ENCODE data around the gene CLK4.

CLK4 gene

GRCh38 chr5:178560911-178561310 lies 65.9 kb downstream of the CLK4 start:
- no peaks in the 10 kb centered on the region for H3K4me1 Mint-ChIP-seq
- H3K4me3 Mint-ChIP-seq: no peak overlapping the region
- H3K27me3 Mint-ChIP-seq: peaks cover 29% of the 10 kb centered on the region
- ATAC-seq (no peak), DNase-seq (no peak)
- no peaks in the 10 kb centered on the region for H3K9me3 Mint-ChIP-seq
- no peaks in the 10 kb centered on the region for H3K36me3 Mint-ChIP-seq (ENCODE audit: low read depth)
- H3K27ac Mint-ChIP-seq: no peak overlapping the region

DNA sequence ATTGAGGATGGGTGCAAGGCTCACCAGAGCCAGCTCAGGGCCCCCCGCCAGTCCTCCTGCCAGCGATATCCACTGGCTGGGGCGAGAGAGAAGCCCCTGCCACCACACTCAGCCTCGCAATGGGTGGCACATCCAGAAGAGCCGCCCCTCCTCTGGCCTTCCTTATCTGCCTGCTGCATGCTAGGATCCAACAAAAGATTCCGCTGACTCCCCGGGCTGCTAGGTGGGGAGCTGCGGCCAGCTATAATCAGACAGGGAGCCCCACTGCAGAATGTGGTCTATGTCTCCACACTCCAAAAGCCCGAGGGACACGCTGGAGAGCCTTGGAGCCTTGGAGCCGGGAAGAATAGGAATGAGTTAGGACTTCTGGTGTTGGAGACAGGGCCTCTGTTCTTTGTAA lies 69.4 kb downstream of the CLK4 start:
- no peaks in the 10 kb centered on the region for H3K9me3 Mint-ChIP-seq
- DNase-seq (no peak), ATAC-seq (no peak)
- H3K36me3 Mint-ChIP-seq (ENCODE audit: low read depth): no peaks in the 10 kb centered on the region
- no peak overlapping the region for H3K4me3 Mint-ChIP-seq
- no peaks in the 10 kb centered on the region for H3K4me1 Mint-ChIP-seq
- H3K27ac Mint-ChIP-seq: no peak overlapping the region
- peaks cover 16% of the 10 kb centered on the region for H3K27me3 Mint-ChIP-seq

DNA sequence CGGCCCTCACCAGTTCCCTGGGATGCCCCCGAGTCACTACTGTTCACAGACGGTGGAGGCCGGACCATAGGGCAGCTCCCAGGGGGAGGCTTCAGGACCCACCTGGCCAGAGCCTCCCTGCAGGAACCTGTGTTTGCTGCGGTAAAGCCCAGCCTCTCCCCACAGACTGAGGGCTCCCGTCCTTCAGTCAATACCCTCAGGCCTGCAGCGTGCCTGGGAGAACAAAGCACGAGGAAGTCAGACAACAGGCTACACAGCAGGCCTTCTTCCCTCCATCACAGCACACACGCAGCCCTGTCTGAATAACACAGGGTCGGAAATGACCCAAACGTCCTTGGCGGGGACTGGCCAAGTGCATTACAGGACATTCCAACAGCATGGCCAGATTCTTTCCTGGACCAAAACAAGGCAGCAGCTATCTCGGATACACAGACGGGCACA lies 71.1 kb downstream of the CLK4 start:
- Mint-ChIP-seq H3K36me3 (ENCODE audit: low read depth) (no peaks in the 10 kb centered on the region), H3K4me1 (no peaks in the 10 kb centered on the region), H3K9me3 (no peaks in the 10 kb centered on the region), H3K27ac (no peak overlapping the region), H3K4me3 (no peak overlapping the region), H3K27me3 (peaks cover 17% of the 10 kb centered on the region)
- no peak for DNase-seq
- no peak for ATAC-seq

DNA sequence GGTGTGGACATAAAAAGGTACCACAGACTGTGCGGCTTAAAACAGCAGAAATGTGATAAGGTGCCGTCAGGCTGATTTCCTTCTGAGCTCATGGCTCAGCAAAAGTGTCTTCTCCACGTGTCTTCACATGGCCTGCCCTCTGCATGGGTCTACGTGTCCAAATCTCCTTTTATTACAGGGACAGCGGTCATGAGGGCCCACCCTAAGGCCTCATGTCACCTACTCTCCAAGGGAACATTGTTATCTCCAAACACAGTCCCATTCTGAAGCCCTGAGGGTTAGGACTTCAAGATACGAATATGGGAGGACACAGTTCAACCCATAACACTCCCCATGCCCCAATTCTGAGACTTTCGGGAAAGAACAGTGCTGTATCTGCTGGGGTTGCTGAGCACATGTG lies 71.8 kb downstream of the CLK4 start:
- no peak for ATAC-seq
- no peak overlapping the region for H3K27ac Mint-ChIP-seq
- no peaks in the 10 kb centered on the region for H3K36me3 Mint-ChIP-seq (ENCODE audit: low read depth)
- no peaks in the 10 kb centered on the region for H3K4me1 Mint-ChIP-seq
- no peak for DNase-seq
- no peaks in the 10 kb centered on the region for H3K9me3 Mint-ChIP-seq
- H3K27me3 Mint-ChIP-seq: peaks cover 17% of the 10 kb centered on the region
- H3K4me3 Mint-ChIP-seq: no peak overlapping the region

DNA sequence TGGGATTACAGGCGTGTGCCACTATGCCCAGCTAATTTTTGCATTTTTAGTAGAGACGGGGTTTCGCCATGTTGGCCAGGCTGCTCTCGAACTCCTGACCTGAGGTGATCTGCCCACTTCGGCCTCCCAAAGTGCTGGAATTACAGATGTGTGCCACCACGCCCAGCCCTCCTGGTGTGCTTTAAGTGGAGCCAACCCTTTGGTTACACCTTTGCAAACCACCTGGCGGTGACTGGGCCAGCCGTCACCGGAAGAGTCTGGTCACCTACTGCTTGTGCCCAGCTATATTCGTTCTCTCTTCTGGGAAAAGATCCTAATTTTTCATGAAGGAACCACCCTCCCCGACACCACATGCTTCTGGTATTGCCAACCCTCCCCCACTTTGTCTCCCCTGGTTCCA lies 72.5 kb downstream of the CLK4 start:
- DNase-seq (no peak), ATAC-seq (no peak)
- Mint-ChIP-seq H3K9me3 (no peaks in the 10 kb centered on the region), H3K36me3 (ENCODE audit: low read depth) (no peaks in the 10 kb centered on the region), H3K4me3 (no peak overlapping the region), H3K27ac (no peak overlapping the region), H3K4me1 (no peaks in the 10 kb centered on the region), H3K27me3 (peaks cover 17% of the 10 kb centered on the region)

DNA sequence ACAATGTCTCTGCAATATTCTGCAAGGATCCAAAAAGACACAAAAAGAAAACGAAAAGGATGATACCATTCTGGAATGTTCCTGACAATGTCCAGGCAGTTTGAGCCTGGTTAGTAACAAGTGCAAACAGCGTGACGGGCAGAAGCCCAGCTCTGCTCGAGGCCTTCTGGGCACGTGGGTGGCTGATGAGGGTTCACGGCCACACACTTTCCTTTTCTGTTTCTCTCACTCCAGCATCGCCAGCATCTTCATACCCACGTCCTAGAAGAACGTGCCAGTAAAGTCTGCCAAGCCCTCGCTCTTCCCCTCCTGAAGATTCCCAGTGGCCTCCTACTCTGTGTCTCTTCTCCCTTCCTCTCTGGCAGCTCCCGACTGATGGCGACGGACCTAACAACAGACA lies 73.3 kb downstream of the CLK4 start:
- H3K27ac Mint-ChIP-seq: no peak overlapping the region
- no peaks in the 10 kb centered on the region for H3K4me1 Mint-ChIP-seq
- ATAC-seq (no peak), DNase-seq (no peak)
- H3K4me3 Mint-ChIP-seq: no peak overlapping the region
- H3K27me3 Mint-ChIP-seq: peaks cover 17% of the 10 kb centered on the region
- H3K9me3 Mint-ChIP-seq: no peaks in the 10 kb centered on the region
- H3K36me3 Mint-ChIP-seq (ENCODE audit: low read depth): no peaks in the 10 kb centered on the region
